Cerebellar nuclear complex (tissue), 1 donor: ENCODE measurements around the gene SUPT6H.
"Not testable (repeated sequence)": the region's sequence is repeated elsewhere in the genome, so short reads cannot be mapped to it uniquely, and the experiment has no call there.

Source experiments
- DNase-seq, 2 experiments: peaks; one replicate each; lab custom pipeline; 2025; lab: John Stamatoyannopoulos, UW

The SUPT6H gene

GRCh38 chr17:28648698-28649097 lies 13.3 kb upstream of the SUPT6H start:
- no peak for DNase-seq

- DNase-seq: no peak
These were observed 6.8 kb upstream of the SUPT6H start for GRCh38 chr17:28655160-28655559.

GRCh38 chr17:28657756-28658155 lies 4.2 kb upstream of the SUPT6H start:
- DNase-seq: no peak

- DNase-seq: not testable (repeated sequence)
These were observed 3.7 kb upstream of the SUPT6H start for GRCh38 chr17:28658342-28658741.

GRCh38 chr17:28658766-28659496 lies 3.1 kb upstream of the SUPT6H start:
- DNase-seq: not testable (repeated sequence)

GRCh38 chr17:28659497-28659881 lies 2.5 kb upstream of the SUPT6H start:
- not testable (repeated sequence) for DNase-seq

GRCh38 chr17:28662527-28662829 lies 473 bp downstream of the SUPT6H start:
- DNase-seq: no peak

- DNase-seq: no peak
These were observed 1.7 kb downstream of the SUPT6H start for GRCh38 chr17:28663723-28664122.

GRCh38 chr17:28665994-28666393 lies 4.0 kb downstream of the SUPT6H start:
- no peak for DNase-seq

- no peak for DNase-seq
These were observed 5.9 kb downstream of the SUPT6H start for GRCh38 chr17:28667870-28668269.

- DNase-seq: no peak
These were observed 7.9 kb downstream of the SUPT6H start for GRCh38 chr17:28669918-28670317.

GRCh38 chr17:28675490-28675889 lies 13.5 kb downstream of the SUPT6H start:
- no peak for DNase-seq

- DNase-seq: no peak
These were observed 14.0 kb downstream of the SUPT6H start for GRCh38 chr17:28675980-28676379.

GRCh38 chr17:28682655-28683054 lies 20.6 kb downstream of the SUPT6H start:
- no peak for DNase-seq

- DNase-seq: no peak
These were observed 23.0 kb downstream of the SUPT6H start for GRCh38 chr17:28684963-28685362.

- no peak for DNase-seq
These were observed 23.4 kb downstream of the SUPT6H start for GRCh38 chr17:28685366-28685765.

- DNase-seq: no peak
These were observed 24.3 kb downstream of the SUPT6H start for GRCh38 chr17:28686296-28686695.

GRCh38 chr17:28688481-28688880 lies 26.5 kb downstream of the SUPT6H start:
- no peak for DNase-seq

- no peak for DNase-seq
These were observed 27.0 kb downstream of the SUPT6H start for GRCh38 chr17:28689011-28689410.

GRCh38 chr17:28693869-28694268 lies 31.9 kb downstream of the SUPT6H start:
- DNase-seq: no peak

- DNase-seq: no peak
These were observed 36.4 kb downstream of the SUPT6H start for GRCh38 chr17:28698253-28698941.

- no peak for DNase-seq
These were observed 38.3 kb downstream of the SUPT6H start for GRCh38 chr17:28700278-28700677.

- no peak for DNase-seq
These were observed 39.0 kb downstream of the SUPT6H start for GRCh38 chr17:28700830-28701492.
